ENCODE data around the gene RASSF1.

The RASSF1 gene

GRCh38 chr3:50365080-50365841, 24.6 kb upstream of the RASSF1 start:
- peak; percentile 97 to 98 for ATAC-seq

GRCh38 chr3:50364573-50365079, 24.0 kb upstream of the RASSF1 start:
- peak; percentile 5 to 18 for ATAC-seq

GRCh38 chr3:50359760-50360110, 19.1 kb upstream of the RASSF1 start:
- ATAC-seq: peak; percentile 7 to 8

GRCh38 chr3:50358911-50359759, 18.5 kb upstream of the RASSF1 start, which contains the start of gene TMEM115:
Gene TMEM115, minus strand, starts transcription at chr3:50359521. Its CDS starts 458 bp downstream, at chr3:50359063.
- peak; percentile 100 for ATAC-seq

GRCh38 chr3:50358355-50358910, 17.8 kb upstream of the RASSF1 start:
- ATAC-seq: no peak

- ATAC-seq: no peak
Measured at GRCh38 chr3:50357481-50357880, 16.8 kb upstream of the RASSF1 start.

GRCh38 chr3:50356553-50356952, 15.9 kb upstream of the RASSF1 start:
- no peak for ATAC-seq

GRCh38 chr3:50355829-50356552, 15.4 kb upstream of the RASSF1 start:
- ATAC-seq: no peak

GRCh38 chr3:50354850-50355249, 14.2 kb upstream of the RASSF1 start:
- no peak for ATAC-seq

- ATAC-seq: no peak
Measured at GRCh38 chr3:50354186-50354764, 13.6 kb upstream of the RASSF1 start.

GRCh38 chr3:50353245-50354004, 12.8 kb upstream of the RASSF1 start:
- ATAC-seq: no peak

- ATAC-seq: no peak
Measured at GRCh38 chr3:50352781-50353180, 12.1 kb upstream of the RASSF1 start.

- ATAC-seq: no peak
Measured at GRCh38 chr3:50351323-50351697, 10.7 kb upstream of the RASSF1 start.

- peak; percentile 89 to 90 for ATAC-seq
Measured at GRCh38 chr3:50350527-50351322, 10.1 kb upstream of the RASSF1 start, which contains the start of the genes CYB561D2 and NPRL2. Gene CYB561D2, plus strand, starts transcription at chr3:50350862. Its CDS starts 572 bp downstream, at chr3:50351434. Gene NPRL2, minus strand, starts transcription at chr3:50350775. Its CDS starts 123 bp downstream, at chr3:50350652.

- ATAC-seq: no peak
Measured at GRCh38 chr3:50350213-50350526, 9.5 kb upstream of the RASSF1 start.

GRCh38 chr3:50347187-50347813, 6.7 kb upstream of the RASSF1 start:
- peak; percentile 6 to 10 for ATAC-seq

GRCh38 chr3:50345586-50346234, 5.1 kb upstream of the RASSF1 start, which contains the start of gene ZMYND10:
Gene ZMYND10, minus strand, starts transcription at chr3:50345732. Its CDS starts 153 bp downstream, at chr3:50345579.
- ATAC-seq: peak; percentile 12 to 29

GRCh38 chr3:50345008-50345407, 4.4 kb upstream of the RASSF1 start:
- no peak for ATAC-seq

Data from activated CD4-positive, CD25-positive, alpha-beta regulatory T cell treated with anti-CD3 and anti-CD28 coated beads, Interleukin-2, amount 50 U/mL, for 24 hours (primary cell).